MCF 10A (cell line): ENCODE data around the gene SLC12A5. TPM values are rescaled to one million over a fixed set of nuclear protein-coding genes. Genes with fewer than 3 reads are reported as not detected.

Experiments used
- BruUV-seq: library from RNA; stranded (reverse); fragments of 400-500 nt; replicated peaks from 2 replicates; lab custom pipeline; 2021; lab: Mats Ljungman, UMichigan
- CTCF ChIA-PET: fragments of 300-600 bp; sonication (Branson Sonifier 250); formaldehyde crosslinking; extraction: SDS; loops from one replicate; lab custom pipeline; 2021; ENCODE audit warnings: antibody characterized with exemption, inconsistent platforms; lab: Yijun Ruan, JAX
- POLR2A ChIA-PET: fragments of 300-600, 350-650 bp; sonication (Branson Sonifier 250); formaldehyde crosslinking; extraction: SDS; loops from one replicate; lab custom pipeline; 2020; ENCODE audit warnings: antibody characterized with exemption, inconsistent platforms; lab: Yijun Ruan, JAX
- DNase-seq: peaks from one replicate; pipeline ENCODE4 v3.0.0-alpha.2; 2018; ENCODE audit not compliant: unreplicated experiment
- H3K27ac Mint-ChIP-seq: one replicate; pipeline ENCODE4 v1.8.0; 2022; ENCODE audit warnings: mild to moderate bottlenecking, low read depth, mixed read lengths; ENCODE audit not compliant: unreplicated experiment
- H3K27me3 Mint-ChIP-seq: one replicate; pipeline ENCODE4 v1.8.0; 2022; ENCODE audit warnings: mixed read lengths; ENCODE audit not compliant: insufficient read depth, unreplicated experiment
- H3K36me3 Mint-ChIP-seq: one replicate; pipeline ENCODE4 v1.8.0; 2022; ENCODE audit warnings: mild to moderate bottlenecking, moderate library complexity, mixed read lengths; ENCODE audit not compliant: insufficient read depth, unreplicated experiment
- H3K4me1 Mint-ChIP-seq: one replicate; pipeline ENCODE4 v1.8.0; 2022; ENCODE audit warnings: mixed read lengths; ENCODE audit not compliant: insufficient read depth, unreplicated experiment
- H3K4me3 Mint-ChIP-seq: one replicate; pipeline ENCODE4 v1.8.0; 2022; ENCODE audit warnings: mild to moderate bottlenecking, moderate library complexity, mixed read lengths; ENCODE audit not compliant: unreplicated experiment
- H3K9me3 Mint-ChIP-seq: one replicate; pipeline ENCODE4 v1.8.0; 2022; ENCODE audit warnings: mixed read lengths; ENCODE audit not compliant: unreplicated experiment
- intact Hi-C: fragments of 100-400 bp; cut with micrococcal nuclease; formaldehyde crosslinking; loops from 2 replicates; pipeline ENCODE4 v1.14.1; 2022
- total RNA-seq: library from RNA; stranded (reverse); gene quantifications from 2 replicates; pipeline ENCODE4 v1.2.3, GENCODE V29; 2022
- TF ChIP-seq, protein P1 (sequence below): fragments of 200-600 bp; IDR thresholded peaks from one replicate; pipeline ENCODE4 v1.8.0; 2022; ENCODE audit warnings: antibody characterized with exemption, mild to moderate bottlenecking; ENCODE audit not compliant: unreplicated experiment

Gene SLC12A5
- total RNA-seq, 1 experiment from 2014 or later, result 0.75 TPM

DNA sequence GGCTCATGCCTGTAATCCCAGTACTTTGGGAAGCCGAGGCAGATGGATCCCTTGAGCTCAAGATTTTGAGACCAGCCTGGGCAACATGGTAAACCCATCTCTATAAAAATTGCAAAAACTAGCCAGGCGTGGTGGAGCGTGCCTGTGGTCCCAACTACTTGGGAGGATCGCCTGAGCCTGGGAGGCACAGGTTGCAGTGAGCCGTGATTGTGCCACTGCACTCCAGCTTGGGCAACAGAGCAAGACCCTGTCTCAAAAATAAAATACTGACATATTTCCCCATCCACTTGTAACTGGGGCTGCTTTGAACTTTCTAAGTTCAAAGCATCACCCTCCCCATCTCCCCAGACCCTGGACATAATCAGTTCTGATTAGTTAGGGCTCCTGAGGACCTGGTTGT, 27.5 kb upstream of the SLC12A5 start:
- H3K4me3 Mint-ChIP-seq, result no peak overlapping the region
- CTCF ChIA-PET, result interaction anchor here (0.6 to 4.8 kb wide), 3 partner anchors 12 to 21 kb away, joined by 3 to 61 read pairs (median 4); no protein-coding TSS in a partner anchor
- no peak overlapping the region for H3K27ac Mint-ChIP-seq
- peaks cover 4% of the 10 kb centered on the region for H3K36me3 Mint-ChIP-seq
- H3K9me3 Mint-ChIP-seq, result no peaks in the 10 kb centered on the region
- TF ChIP-seq, protein P1, sequence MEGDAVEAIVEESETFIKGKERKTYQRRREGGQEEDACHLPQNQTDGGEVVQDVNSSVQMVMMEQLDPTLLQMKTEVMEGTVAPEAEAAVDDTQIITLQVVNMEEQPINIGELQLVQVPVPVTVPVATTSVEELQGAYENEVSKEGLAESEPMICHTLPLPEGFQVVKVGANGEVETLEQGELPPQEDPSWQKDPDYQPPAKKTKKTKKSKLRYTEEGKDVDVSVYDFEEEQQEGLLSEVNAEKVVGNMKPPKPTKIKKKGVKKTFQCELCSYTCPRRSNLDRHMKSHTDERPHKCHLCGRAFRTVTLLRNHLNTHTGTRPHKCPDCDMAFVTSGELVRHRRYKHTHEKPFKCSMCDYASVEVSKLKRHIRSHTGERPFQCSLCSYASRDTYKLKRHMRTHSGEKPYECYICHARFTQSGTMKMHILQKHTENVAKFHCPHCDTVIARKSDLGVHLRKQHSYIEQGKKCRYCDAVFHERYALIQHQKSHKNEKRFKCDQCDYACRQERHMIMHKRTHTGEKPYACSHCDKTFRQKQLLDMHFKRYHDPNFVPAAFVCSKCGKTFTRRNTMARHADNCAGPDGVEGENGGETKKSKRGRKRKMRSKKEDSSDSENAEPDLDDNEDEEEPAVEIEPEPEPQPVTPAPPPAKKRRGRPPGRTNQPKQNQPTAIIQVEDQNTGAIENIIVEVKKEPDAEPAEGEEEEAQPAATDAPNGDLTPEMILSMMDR, result no peak
- H3K27me3 Mint-ChIP-seq, result no peaks in the 10 kb centered on the region
- no TSS peak for BruUV-seq
- DNase-seq, result no peak
- intact Hi-C loops, result no loop called here
- POLR2A ChIA-PET, result interaction anchor here (1.7 kb wide), 1 partner anchor 15 kb away, joined by 4 read pairs; no protein-coding TSS in a partner anchor
- H3K4me1 Mint-ChIP-seq, result peaks cover 7% of the 10 kb centered on the region

DNA sequence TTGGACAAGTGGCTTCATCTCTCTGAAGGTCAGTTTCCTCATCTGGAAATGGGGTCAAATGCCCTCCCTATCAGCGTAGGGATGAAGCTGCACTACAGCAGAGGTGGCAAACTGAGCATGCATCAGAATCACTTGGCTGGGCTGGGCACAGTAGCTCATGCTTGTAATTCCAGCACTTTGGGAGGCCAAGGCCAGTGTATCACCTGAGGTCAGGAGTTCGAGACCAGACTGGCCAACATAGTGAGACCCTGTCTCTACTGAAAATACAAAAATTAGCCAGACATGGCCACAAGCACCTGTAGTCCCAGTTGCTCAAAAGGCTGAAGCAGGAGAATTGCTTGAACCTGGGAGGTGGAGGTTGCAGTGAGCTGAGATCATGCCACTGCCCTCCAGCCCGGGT, 27.0 kb upstream of the SLC12A5 start:
- Mint-ChIP-seq H3K9me3 (no peaks in the 10 kb centered on the region), H3K36me3 (peaks cover 7% of the 10 kb centered on the region), H3K27ac (no peak overlapping the region), H3K27me3 (no peaks in the 10 kb centered on the region), H3K4me3 (no peak overlapping the region), H3K4me1 (peaks cover 7% of the 10 kb centered on the region)
- POLR2A ChIA-PET, result interaction anchor here (1.0 to 1.7 kb wide), 2 partner anchors 13 to 15 kb away, joined by 3 to 4 read pairs; no protein-coding TSS in a partner anchor
- TF ChIP-seq, protein P1, result no peak
- no peak for DNase-seq
- no TSS peak for BruUV-seq
- CTCF ChIA-PET, result interaction anchor here (0.6 to 4.8 kb wide), 5 partner anchors 11 to 20 kb away, joined by 3 to 61 read pairs (median 4); no protein-coding TSS in a partner anchor
- intact Hi-C loops, result no loop called here

DNA sequence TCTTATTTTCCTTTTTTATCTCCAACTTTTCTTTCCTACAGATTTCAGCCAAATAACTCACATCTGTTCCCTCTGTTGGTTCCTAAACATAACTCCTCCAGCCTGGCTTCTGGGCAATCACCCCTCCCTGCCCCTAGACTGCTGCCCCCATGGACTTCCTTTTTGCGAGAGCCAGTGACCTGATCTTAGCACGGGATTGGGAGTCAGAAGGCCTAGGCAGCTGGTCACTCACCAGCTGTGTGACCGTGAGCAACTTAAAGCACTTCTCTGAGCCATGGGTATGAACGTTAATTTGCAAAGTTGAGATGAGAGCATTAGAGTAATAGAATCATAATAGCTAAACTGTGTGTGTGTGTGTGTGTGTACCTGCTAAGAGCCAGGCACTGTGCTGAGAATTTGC, 24.8 kb upstream of the SLC12A5 start:
- TF ChIP-seq, protein P1, result no peak
- Mint-ChIP-seq H3K27ac (no peak overlapping the region), H3K9me3 (no peaks in the 10 kb centered on the region), H3K4me3 (no peak overlapping the region), H3K36me3 (peaks cover 7% of the 10 kb centered on the region), H3K4me1 (peaks cover 7% of the 10 kb centered on the region), H3K27me3 (no peaks in the 10 kb centered on the region)
- POLR2A ChIA-PET, result interaction anchor here (0.7 to 1.3 kb wide), 3 partner anchors 9 to 57 kb away, joined by 3 to 4 read pairs (median 4); no protein-coding TSS in a partner anchor
- intact Hi-C loops, result no loop called here
- no TSS peak for BruUV-seq
- DNase-seq, result no peak
- CTCF ChIA-PET, result interaction anchor here (0.8 to 3.7 kb wide), 5 partner anchors 10 to 344 kb away, joined by 3 to 30 read pairs (median 3); no protein-coding TSS in a partner anchor

DNA sequence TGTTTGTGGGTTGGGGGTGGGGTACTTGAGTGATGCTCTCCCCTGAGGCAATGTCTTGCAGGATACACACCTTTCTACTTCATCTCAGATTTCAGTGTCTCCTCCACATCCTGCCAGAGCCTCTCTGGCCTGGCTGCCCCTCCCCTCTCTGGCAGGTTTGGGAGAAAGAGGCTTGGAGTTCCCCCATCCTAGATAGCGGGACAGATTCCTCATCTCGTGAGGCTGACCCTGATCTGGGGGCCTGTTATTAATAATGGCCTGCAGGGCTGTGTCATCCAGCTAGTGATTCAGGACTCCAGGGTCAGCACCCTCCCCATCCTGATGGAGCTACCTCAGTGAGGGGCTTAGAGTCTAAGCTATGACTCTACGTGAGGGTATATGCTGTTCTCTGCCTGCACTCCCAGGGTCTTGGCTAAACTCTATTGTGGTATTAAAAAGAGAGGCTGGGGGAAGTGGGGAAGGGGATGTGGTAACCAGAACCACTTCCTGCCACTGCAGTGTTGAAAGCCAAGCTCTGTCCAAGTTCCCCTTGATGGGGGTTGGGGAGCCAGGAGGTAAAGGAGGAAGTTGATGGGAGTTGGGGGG, 24.0 kb upstream of the SLC12A5 start:
- Mint-ChIP-seq H3K36me3 (peaks cover 7% of the 10 kb centered on the region), H3K9me3 (no peaks in the 10 kb centered on the region), H3K4me1 (peaks cover 7% of the 10 kb centered on the region), H3K4me3 (no peak overlapping the region), H3K27ac (no peak overlapping the region), H3K27me3 (no peaks in the 10 kb centered on the region)
- intact Hi-C loops, result no loop called here
- peak; percentile 37 for DNase-seq
- POLR2A ChIA-PET, result interaction anchor here (0.6 to 1.4 kb wide), 6 partner anchors 9 to 685 kb away, joined by 3 to 4 read pairs (median 4); no protein-coding TSS in a partner anchor
- TF ChIP-seq, protein P1, result no peak
- BruUV-seq, result no TSS peak
- CTCF ChIA-PET, result interaction anchor here (0.6 to 3.7 kb wide), 6 partner anchors 9 to 343 kb away, joined by 3 to 30 read pairs (median 4); no protein-coding TSS in a partner anchor
